ENCODE results near the gene PI16.

Gene PI16

GRCh38 chr6:36917541-36918193 is 36.9 kb upstream of the PI16 start:
- no peaks in the 10 kb centered on the region for H3K9me3 ChIP-seq (ENCODE audit: severe bottlenecking)
- H3K36me3 ChIP-seq: peaks cover 20% of the 10 kb centered on the region
- no peaks in the 10 kb centered on the region for H3K27me3 ChIP-seq (ENCODE audit: insufficient read depth, low read depth, severe bottlenecking)
- H3K27ac ChIP-seq: no peak overlapping the region
- H3K4me3 ChIP-seq (ENCODE audit: low read depth, low read length): no peak overlapping the region
- no peak for DNase-seq
- no peak for TF ChIP-seq CTCF (IDR thresholded peaks at IDR 0.05; ENCODE audit: low read depth, low read length)

GRCh38 chr6:36920049-36920448 is 34.5 kb upstream of the PI16 start:
- Histone ChIP-seq H3K27me3 (ENCODE audit: insufficient read depth, low read depth, severe bottlenecking) (no peaks in the 10 kb centered on the region), H3K4me3 (ENCODE audit: low read depth, low read length) (no peak overlapping the region), H3K9me3 (ENCODE audit: severe bottlenecking) (no peaks in the 10 kb centered on the region), H3K27ac (no peak overlapping the region), H3K36me3 (peaks cover 16% of the 10 kb centered on the region)
- no peak for DNase-seq
- TF ChIP-seq CTCF (IDR thresholded peaks at IDR 0.05; ENCODE audit: low read depth, low read length): no peak

GRCh38 chr6:36920546-36920945 is 34.0 kb upstream of the PI16 start:
- DNase-seq: no peak
- no peak overlapping the region for H3K4me3 ChIP-seq (ENCODE audit: low read depth, low read length)
- no peak for TF ChIP-seq CTCF (IDR thresholded peaks at IDR 0.05; ENCODE audit: low read depth, low read length)
- no peak overlapping the region for H3K27ac ChIP-seq
- H3K9me3 ChIP-seq (ENCODE audit: severe bottlenecking): no peaks in the 10 kb centered on the region
- H3K36me3 ChIP-seq: peaks cover 16% of the 10 kb centered on the region
- H3K27me3 ChIP-seq (ENCODE audit: insufficient read depth, low read depth, severe bottlenecking): no peaks in the 10 kb centered on the region

GRCh38 chr6:36924131-36924530 is 30.4 kb upstream of the PI16 start:
- H3K36me3 ChIP-seq: peaks cover 6% of the 10 kb centered on the region; the same call in 1 of the 2 replicates
- H3K27me3 ChIP-seq (ENCODE audit: insufficient read depth, low read depth, severe bottlenecking): no peaks in the 10 kb centered on the region
- H3K27ac ChIP-seq: no peak overlapping the region
- no peaks in the 10 kb centered on the region for H3K9me3 ChIP-seq (ENCODE audit: severe bottlenecking)
- no peak for TF ChIP-seq CTCF (IDR thresholded peaks at IDR 0.05; ENCODE audit: low read depth, low read length)
- H3K4me3 ChIP-seq (ENCODE audit: low read depth, low read length): no peak overlapping the region
- no peak for DNase-seq

GRCh38 chr6:36924778-36925374 is 29.7 kb upstream of the PI16 start:
- peaks cover 6% of the 10 kb centered on the region; the same call in 1 of the 2 replicates for H3K36me3 ChIP-seq
- TF ChIP-seq CTCF (IDR thresholded peaks at IDR 0.05; ENCODE audit: low read depth, low read length): no peak
- no peaks in the 10 kb centered on the region for H3K9me3 ChIP-seq (ENCODE audit: severe bottlenecking)
- DNase-seq: no peak
- no peak overlapping the region for H3K27ac ChIP-seq
- no peaks in the 10 kb centered on the region for H3K27me3 ChIP-seq (ENCODE audit: insufficient read depth, low read depth, severe bottlenecking)
- H3K4me3 ChIP-seq (ENCODE audit: low read depth, low read length): no peak overlapping the region

Data from WERI-Rb-1 (cell line).